Endodermal cell (in vitro differentiated cells): Measurements from ENCODE around the gene DDI2. TPM values are rescaled to one million over a fixed set of nuclear protein-coding genes. Genes with fewer than 3 reads are reported as not detected.

Experiments
- DNase-seq: peaks from one replicate; pipeline ENCODE4 v3.0.0-alpha.2; 2017
- H3K27ac ChIP-seq: 2 replicates; pipeline ENCODE4 v1.5.1; 2013; ENCODE audit warnings: mild to moderate bottlenecking, low read depth, low read length, moderate library complexity
- H3K27me3 ChIP-seq: 2 replicates; pipeline ENCODE4 v1.6.1; 2013; ENCODE audit warnings: mild to moderate bottlenecking, low read length, moderate library complexity; ENCODE audit not compliant: insufficient read depth, control insufficient read depth, poor library complexity, severe bottlenecking
- H3K36me3 ChIP-seq: 2 replicates; pipeline ENCODE4 v1.7.0; 2013; ENCODE audit warnings: mild to moderate bottlenecking, low read length, moderate library complexity; ENCODE audit not compliant: control insufficient read depth, insufficient read depth
- H3K4me1 ChIP-seq: one replicate; pipeline ENCODE4 v1.7.0; 2013; ENCODE audit warnings: low read length; ENCODE audit not compliant: control insufficient read depth, insufficient read depth
- H3K4me3 ChIP-seq: 2 replicates; pipeline ENCODE4 v1.5.1; 2013; ENCODE audit warnings: mild to moderate bottlenecking, low read length, moderate library complexity
- H3K9ac ChIP-seq: 2 replicates; pipeline ENCODE4 v1.6.1; 2013; ENCODE audit warnings: mild to moderate bottlenecking, low read length, moderate library complexity; ENCODE audit not compliant: poor library complexity, severe bottlenecking; ENCODE audit errors: extremely low read depth
- H3K9me3 ChIP-seq: 2 replicates; pipeline ENCODE4 v1.6.1; 2013; ENCODE audit warnings: mild to moderate bottlenecking, low read length, moderate library complexity; ENCODE audit not compliant: control insufficient read depth
- H3K27ac Mint-ChIP-seq: 2 replicates; pipeline ENCODE4 v1.8.0; 2020; ENCODE audit warnings: mixed read lengths
- H3K27me3 Mint-ChIP-seq: 2 replicates; pipeline ENCODE4 v1.8.0; 2021; ENCODE audit warnings: mild to moderate bottlenecking, mixed read lengths; ENCODE audit not compliant: insufficient read depth
- H3K36me3 Mint-ChIP-seq: 2 replicates; pipeline ENCODE4 v1.8.0; 2020; ENCODE audit warnings: low read depth, mixed read lengths
- H3K4me1 Mint-ChIP-seq: 2 replicates; pipeline ENCODE4 v1.8.0; 2020; ENCODE audit warnings: mixed read lengths
- H3K4me3 Mint-ChIP-seq: 2 replicates; pipeline ENCODE4 v1.8.0; 2020; ENCODE audit warnings: mild to moderate bottlenecking, moderate library complexity, mixed read lengths
- H3K9me3 Mint-ChIP-seq: 2 replicates; pipeline ENCODE4 v1.8.0; 2020; ENCODE audit warnings: mild to moderate bottlenecking, mixed read lengths
- CTCF ChIP-seq: fragments of 200-600 bp; sonication (generic); conservative IDR thresholded peaks from 2 replicates; pipeline ENCODE4 v1.5.0; 2021; ENCODE audit warnings: antibody characterized with exemption, mild to moderate bottlenecking
- WGBS, 2 experiments: methylation state at CpG; one replicate each; pipeline versions ENCODE4 v1.1.5 to v1.1.7; 2013; ENCODE audit warnings: missing lambda C conversion rate in 2 of 2, mixed read lengths in 1 of 2; ENCODE audit not compliant: insufficient coverage in 1 of 2, insufficient read length in 1 of 2; 5-methylcytosine and 5-hydroxymethylcytosine counted together
- total RNA-seq, 2 donors: library from RNA; stranded (reverse); fragmentation: NEBNext Ultra II Directional in 1 of 2; extraction: Animal tissue kit (Norgen Biotek cat#: 25700) in 1 of 2; gene quantifications; 2 replicates in 1 of 2; 3 replicates in 1 of 2; pipeline ENCODE4 v1.2.1, GENCODE V29; 2021

DDI2 gene
- total RNA-seq, 2 donors from 2014 or later = 36.0 to 37.6 TPM

- H3K36me3 Mint-ChIP-seq = peaks cover 4% of the 10 kb centered on the region
- Histone ChIP-seq H3K27ac (no peak overlapping the region), H3K9ac (no peak overlapping the region), H3K36me3 (no peaks in the 10 kb centered on the region), H3K4me3 (no peak overlapping the region), H3K27me3 (no peaks in the 10 kb centered on the region), H3K9me3 (peaks cover 39% of the 10 kb centered on the region), H3K4me1 (peaks cover 5% of the 10 kb centered on the region)
- no peaks in the 10 kb centered on the region for H3K4me1 Mint-ChIP-seq
- 85 to 89% methylated on average over 9 to 12 of the region's 12 CpGs for WGBS, 2 experiments
- peak; percentile 6 for DNase-seq
- TF ChIP-seq CTCF = no peak
- H3K4me3 Mint-ChIP-seq = no peak overlapping the region
- no peaks in the 10 kb centered on the region for H3K27me3 Mint-ChIP-seq
- H3K9me3 Mint-ChIP-seq = peaks cover 26% of the 10 kb centered on the region
- no peak overlapping the region for H3K27ac Mint-ChIP-seq
Observed at GRCh38 chr1:15674386-15675159, 57.3 kb downstream of the DDI2 start.

GRCh38 chr1:15676010-15676409, 58.8 kb downstream of the DDI2 start:
- H3K4me3 ChIP-seq = no peak overlapping the region
- no peaks in the 10 kb centered on the region for H3K36me3 ChIP-seq
- H3K27ac ChIP-seq = no peak overlapping the region
- peaks cover 28% of the 10 kb centered on the region for H3K9me3 Mint-ChIP-seq
- H3K27ac Mint-ChIP-seq = no peak overlapping the region
- H3K9me3 ChIP-seq = peaks cover 42% of the 10 kb centered on the region
- H3K27me3 ChIP-seq = no peaks in the 10 kb centered on the region
- peaks cover 4% of the 10 kb centered on the region for H3K36me3 Mint-ChIP-seq
- H3K9ac ChIP-seq = no peak overlapping the region
- no peaks in the 10 kb centered on the region for H3K4me1 Mint-ChIP-seq
- peaks cover 5% of the 10 kb centered on the region for H3K4me1 ChIP-seq
- H3K27me3 Mint-ChIP-seq = peaks cover 2% of the 10 kb centered on the region
- DNase-seq = no peak
- 94% methylated on average over 2 of the region's 2 CpGs; no CpG with 5 or more reads in 1 of the 2 experiments for WGBS, 2 experiments
- no peak for TF ChIP-seq CTCF
- no peak overlapping the region for H3K4me3 Mint-ChIP-seq

GRCh38 chr1:15676688-15677661, 59.7 kb downstream of the DDI2 start:
- Histone ChIP-seq H3K27me3 (no peaks in the 10 kb centered on the region), H3K27ac (no peak overlapping the region), H3K9ac (no peak overlapping the region), H3K4me3 (peak overlapping the region; percentile 25), H3K9me3 (peaks cover 42% of the 10 kb centered on the region), H3K4me1 (peaks cover 5% of the 10 kb centered on the region), H3K36me3 (no peaks in the 10 kb centered on the region)
- 74 to 77% methylated on average over 5 to 6 of the region's 6 CpGs for WGBS, 2 experiments
- Mint-ChIP-seq H3K27me3 (peaks cover 2% of the 10 kb centered on the region), H3K9me3 (peaks cover 28% of the 10 kb centered on the region), H3K4me1 (peaks cover 2% of the 10 kb centered on the region), H3K36me3 (peaks cover 4% of the 10 kb centered on the region), H3K27ac (peak overlapping the region; percentile 67), H3K4me3 (no peak overlapping the region)
- peak; percentile 74 for DNase-seq
- TF ChIP-seq CTCF = no peak
